ENCODE results near the gene KCNQ1.

The KCNQ1 gene

DNA sequence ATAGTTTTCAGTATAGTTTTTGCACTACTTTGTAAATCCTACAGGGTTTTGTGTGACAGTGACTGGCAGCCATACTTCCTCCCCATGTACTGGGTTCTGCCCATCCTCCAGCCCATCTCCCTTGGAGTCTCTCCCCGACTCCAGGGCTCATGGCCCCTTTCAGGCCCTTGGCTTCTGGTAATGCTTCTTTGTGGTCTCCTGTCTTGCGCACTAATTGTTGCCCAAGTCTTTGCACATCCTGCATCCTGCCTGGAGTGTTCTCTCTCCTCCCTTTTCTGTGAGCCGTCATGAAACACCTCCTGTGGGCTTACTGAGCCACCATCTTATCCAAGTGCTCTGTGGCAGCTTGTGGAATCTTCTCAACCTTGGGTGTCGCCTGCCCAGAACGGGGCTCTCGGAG lies 266.4 kb downstream of the KCNQ1 start:
- no peak for FAIRE-seq
- TF ChIP-seq PAX5 (IDR thresholded peaks at IDR 0.05; ENCODE audit: insufficient read depth, low read length, severe bottlenecking) (no peak), POLR2A (IDR thresholded peaks at IDR 0.05; ENCODE audit: low read depth, low read length) (no peak), POU2F2 (IDR thresholded peaks at IDR 0.05; ENCODE audit: low read depth, low read length) (no peak), TAF1 (IDR thresholded peaks at IDR 0.05; ENCODE audit: low read depth, low read length) (no peak), SPI1 (IDR thresholded peaks at IDR 0.05; ENCODE audit: low read depth, low read length) (no peak), POLR2AphosphoS5 (IDR thresholded peaks at IDR 0.05; ENCODE audit: low read depth, low read length) (no peak)
- DNase-seq (ENCODE audit: insufficient read length, low spot score) = no peak

DNA sequence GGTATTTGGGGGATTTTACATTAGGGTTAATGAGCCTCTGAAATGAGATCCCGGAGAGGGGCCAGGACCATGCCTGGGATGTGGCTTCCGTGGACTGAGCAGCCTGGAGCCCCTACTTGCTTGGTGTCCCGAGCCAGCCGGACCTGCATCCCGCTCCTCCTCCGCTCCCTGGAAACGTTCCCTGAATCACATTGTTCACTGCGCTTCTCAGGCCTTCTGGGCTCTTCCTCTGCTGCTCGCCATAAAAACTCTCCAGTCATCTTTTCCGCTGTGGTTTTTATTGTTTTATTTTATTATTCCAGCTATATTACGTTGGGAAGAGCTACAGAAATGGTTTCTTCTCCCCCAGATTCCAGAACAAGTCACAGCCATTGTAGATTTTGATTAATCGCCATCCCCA lies 268.3 kb downstream of the KCNQ1 start:
- FAIRE-seq = no peak
- TF ChIP-seq POLR2A (IDR thresholded peaks at IDR 0.05; ENCODE audit: low read depth, low read length) = no peak
- TF ChIP-seq TAF1 (IDR thresholded peaks at IDR 0.05; ENCODE audit: low read depth, low read length) = no peak
- no peak for TF ChIP-seq SPI1 (IDR thresholded peaks at IDR 0.05; ENCODE audit: low read depth, low read length)
- TF ChIP-seq POU2F2 (IDR thresholded peaks at IDR 0.05; ENCODE audit: low read depth, low read length) = no peak
- no peak for TF ChIP-seq PAX5 (IDR thresholded peaks at IDR 0.05; ENCODE audit: insufficient read depth, low read length, severe bottlenecking)
- TF ChIP-seq POLR2AphosphoS5 (IDR thresholded peaks at IDR 0.05; ENCODE audit: low read depth, low read length) = no peak
- DNase-seq (ENCODE audit: insufficient read length, low spot score) = no peak

DNA sequence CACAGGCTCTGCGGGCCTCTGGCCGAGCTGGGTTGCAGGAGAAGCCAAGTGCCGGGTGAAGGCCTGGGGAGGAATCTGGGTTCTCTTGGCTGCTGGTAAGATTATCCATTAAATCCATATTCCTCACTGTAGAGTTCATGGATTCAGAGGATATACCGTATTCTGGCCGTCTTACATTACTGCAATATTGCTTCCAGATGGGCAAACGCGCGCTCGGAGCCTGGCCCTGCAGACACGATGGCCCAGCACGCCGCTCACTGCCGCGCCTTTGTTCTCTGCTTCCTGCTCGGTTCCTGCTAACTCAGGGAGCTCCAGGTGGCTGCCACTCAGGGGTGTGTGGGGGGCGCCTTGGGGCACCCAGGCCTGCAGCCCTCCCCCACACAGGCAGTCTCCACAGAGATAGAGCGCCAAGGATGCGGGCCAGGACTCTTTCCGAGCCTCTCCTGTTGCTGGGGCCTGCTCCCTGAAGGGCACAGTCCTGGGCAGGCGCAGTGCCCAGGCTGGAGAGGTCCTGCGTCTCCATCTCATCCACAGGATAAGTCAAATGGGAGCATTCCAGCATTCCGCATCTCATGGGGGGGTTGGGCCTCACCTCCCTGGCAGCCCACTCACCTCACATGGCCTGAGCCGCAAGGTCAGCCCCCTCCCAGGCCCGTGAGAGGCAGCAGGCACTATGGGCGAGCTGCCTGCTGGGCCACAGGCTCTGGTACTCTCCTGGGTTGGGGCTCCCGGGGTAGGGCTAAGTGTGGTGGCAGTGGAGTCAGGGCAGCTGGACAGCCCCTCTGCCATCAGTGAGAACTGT lies 269.1 kb downstream of the KCNQ1 start:
- FAIRE-seq (no peak), DNase-seq (ENCODE audit: insufficient read length, low spot score) (no peak)
- no peak for TF ChIP-seq POU2F2 (IDR thresholded peaks at IDR 0.05; ENCODE audit: low read depth, low read length)
- TF ChIP-seq POLR2AphosphoS5 (IDR thresholded peaks at IDR 0.05; ENCODE audit: low read depth, low read length) = no peak
- TF ChIP-seq PAX5 (IDR thresholded peaks at IDR 0.05; ENCODE audit: insufficient read depth, low read length, severe bottlenecking) = no peak
- no peak for TF ChIP-seq POLR2A (IDR thresholded peaks at IDR 0.05; ENCODE audit: low read depth, low read length)
- TF ChIP-seq TAF1 (IDR thresholded peaks at IDR 0.05; ENCODE audit: low read depth, low read length) = no peak
- TF ChIP-seq SPI1 (IDR thresholded peaks at IDR 0.05; ENCODE audit: low read depth, low read length) = no peak

DNA sequence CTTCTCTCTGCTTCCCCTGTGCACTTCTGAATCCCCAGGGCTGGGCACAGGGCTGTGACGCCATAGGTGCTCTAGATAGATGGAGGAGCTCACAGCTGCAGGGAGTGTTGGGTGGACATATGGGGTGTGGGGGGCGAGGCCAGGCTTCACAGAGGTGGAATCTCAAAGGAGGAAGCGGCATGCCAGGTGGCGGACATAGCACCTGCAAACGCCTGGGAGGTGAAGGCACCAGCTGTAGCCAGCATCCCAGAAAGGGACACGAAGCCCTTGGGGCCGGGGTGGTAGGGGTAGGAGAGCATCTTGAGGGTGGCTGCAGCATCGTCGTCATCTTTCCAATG lies 269.6 kb downstream of the KCNQ1 start:
- no peak for TF ChIP-seq POLR2AphosphoS5 (IDR thresholded peaks at IDR 0.05; ENCODE audit: low read depth, low read length)
- no peak for TF ChIP-seq POU2F2 (IDR thresholded peaks at IDR 0.05; ENCODE audit: low read depth, low read length)
- no peak for TF ChIP-seq SPI1 (IDR thresholded peaks at IDR 0.05; ENCODE audit: low read depth, low read length)
- TF ChIP-seq TAF1 (IDR thresholded peaks at IDR 0.05; ENCODE audit: low read depth, low read length) = no peak
- no peak for TF ChIP-seq POLR2A (IDR thresholded peaks at IDR 0.05; ENCODE audit: low read depth, low read length)
- no peak for TF ChIP-seq PAX5 (IDR thresholded peaks at IDR 0.05; ENCODE audit: insufficient read depth, low read length, severe bottlenecking)
- FAIRE-seq = no peak
- no peak for DNase-seq (ENCODE audit: insufficient read length, low spot score)

DNA sequence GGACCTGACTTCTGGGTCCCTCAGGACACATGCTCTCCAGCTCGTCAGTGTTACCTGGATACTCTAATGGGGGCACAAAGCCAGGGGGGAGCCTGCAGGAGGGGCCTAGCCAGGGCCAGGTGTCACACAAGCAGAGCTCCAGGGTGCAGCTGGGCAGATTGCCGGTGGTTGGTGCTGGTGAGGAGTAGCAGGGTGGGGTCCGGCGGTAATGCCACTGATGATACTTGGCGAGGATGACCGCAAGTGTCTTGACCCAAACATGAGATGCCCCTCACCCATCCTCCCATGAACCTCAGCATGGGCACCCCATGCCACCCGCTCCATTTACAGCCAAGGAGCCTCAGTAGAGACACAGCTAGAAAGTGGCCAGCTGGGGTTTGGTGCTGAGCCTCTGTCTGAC lies 270.1 kb downstream of the KCNQ1 start:
- FAIRE-seq (no peak), DNase-seq (ENCODE audit: insufficient read length, low spot score) (no peak)
- TF ChIP-seq SPI1 (IDR thresholded peaks at IDR 0.05; ENCODE audit: low read depth, low read length) (no peak), POLR2A (IDR thresholded peaks at IDR 0.05; ENCODE audit: low read depth, low read length) (no peak), TAF1 (IDR thresholded peaks at IDR 0.05; ENCODE audit: low read depth, low read length) (no peak), POU2F2 (IDR thresholded peaks at IDR 0.05; ENCODE audit: low read depth, low read length) (no peak), PAX5 (IDR thresholded peaks at IDR 0.05; ENCODE audit: insufficient read depth, low read length, severe bottlenecking) (no peak), POLR2AphosphoS5 (IDR thresholded peaks at IDR 0.05; ENCODE audit: low read depth, low read length) (no peak)

DNA sequence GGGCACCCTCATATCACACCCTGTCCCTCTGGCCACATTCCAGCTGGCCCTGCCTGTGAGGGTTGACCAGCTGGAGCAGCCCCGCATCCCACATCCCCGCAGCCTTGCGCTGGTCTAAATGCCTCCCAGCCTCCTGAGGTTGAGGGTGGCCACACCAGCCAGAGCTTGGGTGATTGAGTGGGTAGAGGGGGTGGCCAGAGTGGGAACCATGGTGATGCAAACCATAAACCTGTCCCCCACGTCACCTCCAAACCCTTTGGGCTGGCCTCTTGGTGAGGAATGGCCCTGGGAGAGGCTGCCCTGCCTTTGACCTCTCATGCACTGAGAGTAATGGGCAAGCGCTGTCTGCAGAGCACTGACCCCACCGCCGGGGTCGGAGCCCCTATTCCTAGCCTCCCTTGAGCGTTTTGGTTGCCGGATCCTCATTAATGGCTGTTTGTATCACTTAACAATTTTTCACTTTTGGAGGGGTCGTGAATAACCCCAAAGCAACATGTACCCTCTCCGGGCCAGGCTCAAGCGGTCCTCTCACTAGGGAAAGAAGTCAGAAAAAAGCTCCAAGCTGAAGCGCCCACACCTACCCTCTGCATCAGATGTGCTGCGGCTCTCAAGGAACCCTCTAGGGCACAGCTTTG lies 271.0 kb downstream of the KCNQ1 start:
- DNase-seq (ENCODE audit: insufficient read length, low spot score) (no peak), FAIRE-seq (no peak)
- no peak for TF ChIP-seq POLR2A (IDR thresholded peaks at IDR 0.05; ENCODE audit: low read depth, low read length)
- no peak for TF ChIP-seq PAX5 (IDR thresholded peaks at IDR 0.05; ENCODE audit: insufficient read depth, low read length, severe bottlenecking)
- TF ChIP-seq SPI1 (IDR thresholded peaks at IDR 0.05; ENCODE audit: low read depth, low read length) = no peak
- TF ChIP-seq POU2F2 (IDR thresholded peaks at IDR 0.05; ENCODE audit: low read depth, low read length) = no peak
- no peak for TF ChIP-seq POLR2AphosphoS5 (IDR thresholded peaks at IDR 0.05; ENCODE audit: low read depth, low read length)
- TF ChIP-seq TAF1 (IDR thresholded peaks at IDR 0.05; ENCODE audit: low read depth, low read length) = no peak

DNA sequence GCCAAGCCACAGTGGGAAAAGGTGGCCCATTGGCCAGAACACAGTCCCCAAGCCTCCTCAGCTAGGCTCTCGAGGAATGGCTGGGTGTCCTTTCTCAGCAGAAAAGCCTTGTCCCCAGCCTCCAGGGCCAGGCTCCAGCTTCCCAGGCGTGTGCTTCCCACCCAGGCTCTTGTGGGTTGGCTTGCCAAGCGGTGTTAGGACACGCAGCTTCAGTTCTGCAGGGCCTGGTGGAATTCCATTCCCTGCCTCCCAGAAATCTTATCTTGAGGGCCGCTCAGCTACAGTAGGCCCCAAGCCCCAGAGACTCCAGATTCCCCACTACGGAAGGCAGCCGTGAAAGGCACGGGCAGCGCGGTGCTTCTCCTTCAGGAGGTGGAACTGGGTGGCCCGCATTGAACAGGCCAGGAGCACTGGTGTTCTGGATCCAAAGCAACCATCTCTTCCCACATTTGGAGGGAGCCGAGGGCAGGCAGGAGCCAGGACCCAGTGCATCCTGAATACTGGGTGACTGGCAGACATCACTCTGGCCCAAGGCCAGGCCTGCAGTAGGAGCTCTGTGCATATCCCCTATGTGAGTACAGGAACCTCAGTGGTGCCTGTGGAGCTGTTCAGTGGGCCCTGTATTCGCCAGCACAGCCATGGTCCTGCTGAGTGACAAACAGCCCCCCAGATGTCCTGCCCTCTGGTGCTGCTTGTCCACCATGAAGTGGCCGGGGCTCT lies 271.7 kb downstream of the KCNQ1 start:
- DNase-seq (ENCODE audit: insufficient read length, low spot score) = no peak
- TF ChIP-seq POLR2AphosphoS5 (IDR thresholded peaks at IDR 0.05; ENCODE audit: low read depth, low read length) (no peak), SPI1 (IDR thresholded peaks at IDR 0.05; ENCODE audit: low read depth, low read length) (no peak)
- FAIRE-seq = no peak

DNA sequence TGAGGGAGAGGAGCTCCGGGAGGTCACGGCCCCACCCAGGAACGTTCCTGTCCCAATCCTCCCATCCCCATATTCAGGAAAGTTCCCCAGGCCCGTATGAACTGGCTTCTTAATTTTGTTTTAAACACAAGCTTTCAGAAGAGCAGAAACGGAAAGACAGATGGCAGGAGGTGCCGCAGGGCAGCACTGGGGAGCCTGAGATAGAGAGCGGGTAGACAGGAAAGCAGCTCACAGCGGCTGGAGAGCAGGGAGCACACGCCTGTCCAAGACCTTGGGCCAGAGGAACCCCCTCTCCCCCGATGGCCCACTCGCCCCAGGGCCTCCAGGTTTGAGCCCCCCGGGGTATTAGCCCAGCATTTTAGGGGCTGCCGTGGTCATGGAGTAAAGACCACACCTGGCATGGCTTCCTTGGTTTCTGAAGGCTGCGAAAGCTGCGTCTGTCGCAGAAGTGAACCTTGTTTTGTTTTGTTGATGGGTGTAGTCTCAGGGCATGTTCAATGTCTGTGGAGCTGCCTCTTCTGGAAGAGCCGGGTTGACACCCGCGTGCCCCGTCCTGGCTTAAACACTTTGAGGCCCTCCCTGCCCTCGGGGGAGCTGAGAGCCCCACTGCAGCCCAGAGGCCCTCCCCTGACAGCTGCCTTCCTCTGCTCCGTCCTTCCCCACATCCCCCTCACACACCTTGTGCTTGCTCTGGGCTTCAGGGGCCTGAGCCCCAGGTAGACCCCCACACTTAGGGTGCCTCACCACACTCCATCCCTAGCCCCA lies 272.9 kb downstream of the KCNQ1 start:
- no peak for FAIRE-seq
- no peak for DNase-seq (ENCODE audit: insufficient read length, low spot score)
- TF ChIP-seq TAF1 (IDR thresholded peaks at IDR 0.05; ENCODE audit: low read depth, low read length) = no peak

DNA sequence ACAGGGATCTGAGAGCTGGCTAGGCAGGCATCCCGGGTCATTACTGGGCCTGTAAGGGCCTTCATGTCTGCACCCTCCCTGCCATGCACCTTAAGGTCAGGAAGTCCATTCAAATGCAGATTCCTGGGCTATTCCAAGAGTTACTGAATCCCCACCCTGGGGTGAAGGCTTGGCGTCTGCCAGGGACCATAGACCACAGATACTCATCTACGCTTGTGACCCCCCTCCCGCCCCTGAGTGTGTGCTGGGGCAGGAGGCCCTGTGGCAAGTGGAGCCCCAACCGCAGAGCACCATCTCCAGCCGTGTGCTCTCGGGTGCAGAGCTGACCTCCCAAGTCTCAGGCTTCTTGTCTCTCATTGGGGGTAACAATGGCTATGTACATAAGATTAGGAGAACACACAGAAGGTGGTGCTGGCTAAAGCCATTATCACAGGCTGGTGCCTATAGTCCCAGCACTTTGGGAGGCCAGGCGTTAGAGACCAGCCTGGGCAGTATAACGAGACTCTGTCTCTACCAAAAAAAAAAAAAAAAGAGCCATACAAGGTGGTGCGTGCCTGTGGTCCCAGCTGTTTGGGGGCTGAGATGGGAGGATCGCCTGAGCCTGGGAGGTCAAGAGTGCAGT lies 274.1 kb downstream of the KCNQ1 start:
- FAIRE-seq (no peak), DNase-seq (ENCODE audit: insufficient read length, low spot score) (no peak)
- TF ChIP-seq POLR2A (IDR thresholded peaks at IDR 0.05; ENCODE audit: low read depth, low read length) (no peak), POU2F2 (IDR thresholded peaks at IDR 0.05; ENCODE audit: low read depth, low read length) (no peak), PAX5 (IDR thresholded peaks at IDR 0.05; ENCODE audit: insufficient read depth, low read length, severe bottlenecking) (no peak), TAF1 (IDR thresholded peaks at IDR 0.05; ENCODE audit: low read depth, low read length) (no peak), POLR2AphosphoS5 (IDR thresholded peaks at IDR 0.05; ENCODE audit: low read depth, low read length) (no peak), SPI1 (IDR thresholded peaks at IDR 0.05; ENCODE audit: low read depth, low read length) (no peak)

Measured in GM12891 (cell line).